HCT116 (cell line): ENCODE results near the gene IGFBP6. TPM values are rescaled to one million over a fixed set of nuclear protein-coding genes. Genes with fewer than 3 reads are reported as not detected.

ENCODE experiments used
- ATAC-seq: fragments of 200-7000 bp; cut with Tn5 transposase; 2 replicates; pipeline ENCODE4 v1.9.1; 2020; ENCODE audit warnings: mild to moderate bottlenecking, moderate library complexity
- BruUV-seq: library from RNA; stranded (reverse); fragments of 400-500 nt; replicated peaks from 2 replicates; lab custom pipeline; 2021; lab: Mats Ljungman, UMichigan
- CTCF ChIA-PET: fragments of 300-600 bp; sonication (Branson Sonifier 250); formaldehyde crosslinking; loops from one replicate; lab custom pipeline; 2021; ENCODE audit warnings: antibody characterized with exemption; lab: Charles Lee
- POLR2A ChIA-PET: fragments of 300-600, 350-600 bp; sonication (Branson Sonifier 250); formaldehyde crosslinking; loops from one replicate; lab custom pipeline; 2021; ENCODE audit warnings: antibody characterized with exemption; lab: Charles Lee
- RAD21 ChIA-PET, 2 experiments: fragments of 300-600 bp; sonication (Branson Sonifier 250); formaldehyde crosslinking; loops; one replicate each; lab custom pipeline; 2023; ENCODE audit warnings: low total read pairs in 2 of 2; ENCODE audit not compliant: uncharacterized antibody in 2 of 2, unreplicated experiment in 2 of 2, low non-redundant PET in 1 of 2; lab: Charles Lee
- DNase-seq: peaks from one replicate; pipeline ENCODE4 v3.0.0-alpha.2; 2010; ENCODE audit warnings: low read depth, low spot score
- H2AFZ ChIP-seq: fragments of 200-600 bp; shearing (Covaris generic), sonication (generic); 2 replicates; pipeline ENCODE4 v1.6.1; 2017; ENCODE audit warnings: low read depth, mixed run types, mixed read lengths, antibody characterized with exemption, low read length; ENCODE audit not compliant: poor library complexity, severe bottlenecking
- H3K27ac ChIP-seq: 2 replicates; pipeline ENCODE4 v1.5.1; 2012; ENCODE audit warnings: low read depth, low read length
- H3K27me3 ChIP-seq: fragments of 200-600 bp; sonication (generic); 2 replicates; pipeline ENCODE4 v1.6.1; 2016; ENCODE audit warnings: mixed run types, low read length, mixed read lengths; ENCODE audit not compliant: insufficient read depth
- H3K36me3 ChIP-seq, 2 experiments: fragments of 200-500 bp in 1 of 2; fragments of 200-600 bp in 1 of 2; sonication (Bioruptor generic) in 1 of 2; sonication (generic) in 1 of 2; 2 replicates each; pipeline versions ENCODE4 v1.5.1 to v1.6.1; 2014 to 2016; ENCODE audit warnings: low read length in 2 of 2, inconsistent platforms in 1 of 2, mixed read lengths in 1 of 2, mixed run types in 1 of 2; ENCODE audit not compliant: insufficient read depth in 2 of 2, control insufficient read depth in 1 of 2
- H3K4me1 ChIP-seq, 2 experiments: fragments of 200-600 bp in 1 of 2; sonication (generic) in 1 of 2; 2 replicates each; pipeline versions ENCODE4 v1.5.1 to v1.6.1; 2012 to 2017; ENCODE audit warnings: low read length in 2 of 2, inconsistent platforms in 1 of 2, mild to moderate bottlenecking in 1 of 2, mixed read lengths in 1 of 2, mixed run types in 1 of 2, moderate library complexity in 1 of 2; ENCODE audit not compliant: insufficient read depth in 2 of 2, control insufficient read depth in 1 of 2
- H3K4me2 ChIP-seq: fragments of 200-600 bp; sonication (generic); 2 replicates; pipeline ENCODE4 v1.6.1; 2017; ENCODE audit warnings: mixed run types, low read length, mixed read lengths
- H3K4me3 ChIP-seq, 2 experiments: fragments of 200-600 bp in 1 of 2; sonication (generic) in 1 of 2; replicated peaks in 1 of 2; 2 replicates each; pipeline ENCODE4 v1.5.1; 2011 to 2016; ENCODE audit warnings: low read length in 2 of 2, control low read depth in 1 of 2, low read depth in 1 of 2, mild to moderate bottlenecking in 1 of 2, mixed read lengths in 1 of 2, mixed run types in 1 of 2
- H3K79me2 ChIP-seq: fragments of 200-600 bp; sonication (generic); 2 replicates; pipeline ENCODE4 v1.6.1; 2017; ENCODE audit warnings: mild to moderate bottlenecking, mixed run types, low read length, moderate library complexity, mixed read lengths; ENCODE audit not compliant: insufficient read depth
- H3K9ac ChIP-seq: fragments of 200-600 bp; sonication (generic); 2 replicates; pipeline ENCODE4 v1.6.1; 2016; ENCODE audit warnings: low read length, mixed read lengths
- H3K9me2 ChIP-seq: fragments of 200-600 bp; sonication (generic), shearing (Covaris generic); 2 replicates; pipeline ENCODE4 v1.6.1; 2017; ENCODE audit warnings: mixed run types, mild to moderate bottlenecking, moderate library complexity; ENCODE audit not compliant: insufficient read depth
- H3K9me3 ChIP-seq, 2 experiments: fragments of 200-500 bp in 1 of 2; fragments of 200-600 bp in 1 of 2; sonication (Bioruptor generic) in 1 of 2; sonication (generic) in 1 of 2; 2 replicates each; pipeline ENCODE4 v1.6.1; 2014 to 2017; ENCODE audit warnings: low read length in 2 of 2, mixed read lengths in 2 of 2, inconsistent platforms in 1 of 2, low read depth in 1 of 2, mild to moderate bottlenecking in 1 of 2, mixed run types in 1 of 2, moderate library complexity in 1 of 2; ENCODE audit not compliant: control insufficient read depth in 1 of 2, insufficient read depth in 1 of 2
- H4K20me1 ChIP-seq: fragments of 200-600 bp; sonication (generic), shearing (Covaris generic); 2 replicates; pipeline ENCODE4 v1.6.1; 2017; ENCODE audit warnings: mixed run types, mild to moderate bottlenecking, moderate library complexity; ENCODE audit not compliant: insufficient read depth
- EGR1 ChIP-seq: IDR thresholded peaks from 2 replicates; pipeline ENCODE4 v1.6.1; 2012; ENCODE audit warnings: low read depth
- EZH2 ChIP-seq: fragments of 200-600 bp; sonication (generic); IDR thresholded peaks from 2 replicates; pipeline ENCODE4 v1.6.1; 2017; ENCODE audit warnings: antibody characterized with exemption, mixed run types
- JUND ChIP-seq: IDR thresholded peaks from 2 replicates; pipeline ENCODE4 v1.6.1; 2012
- MAX ChIP-seq: IDR thresholded peaks from 2 replicates; pipeline ENCODE4 v1.6.1; 2012
- POLR2A ChIP-seq: IDR thresholded peaks from 2 replicates; pipeline ENCODE4 v1.7.0; 2011; ENCODE audit warnings: borderline replicate concordance; ENCODE audit not compliant: insufficient read depth, insufficient read length; ENCODE audit errors: extremely low read depth
- POLR2AphosphoS5 ChIP-seq: IDR thresholded peaks from 2 replicates; pipeline ENCODE4 v1.6.1; 2011; ENCODE audit warnings: mild to moderate bottlenecking, low read depth, low read length, moderate library complexity
- RAD21 ChIP-seq: IDR thresholded peaks from 2 replicates; pipeline ENCODE4 v1.6.1; 2012; ENCODE audit warnings: low read depth, mild to moderate bottlenecking
- REST ChIP-seq: IDR thresholded peaks from 2 replicates; pipeline ENCODE4 v1.6.1; 2012; ENCODE audit warnings: low read depth
- SIN3A ChIP-seq: IDR thresholded peaks from 2 replicates; pipeline ENCODE4 v1.6.1; 2012; ENCODE audit warnings: low read depth
- SP1 ChIP-seq: IDR thresholded peaks from 2 replicates; pipeline ENCODE4 v1.6.1; 2012; ENCODE audit warnings: low read depth
- TCF7L2 ChIP-seq: IDR thresholded peaks from 2 replicates; pipeline ENCODE4 v1.7.0; 2011; ENCODE audit warnings: borderline replicate concordance, inconsistent platforms; ENCODE audit not compliant: insufficient read depth, insufficient read length; ENCODE audit errors: extremely low read depth
- YY1 ChIP-seq: IDR thresholded peaks from 2 replicates; pipeline ENCODE4 v1.6.1; 2011; ENCODE audit warnings: low read length, low read depth, moderate library complexity, mild to moderate bottlenecking; ENCODE audit not compliant: insufficient replicate concordance; ENCODE audit errors: extremely low read depth
- ZBTB33 ChIP-seq: IDR thresholded peaks from 2 replicates; pipeline ENCODE4 v1.6.1; 2011; ENCODE audit warnings: mild to moderate bottlenecking, low read length, moderate library complexity; ENCODE audit not compliant: insufficient replicate concordance; ENCODE audit errors: extremely low read depth
- ZNF274 ChIP-seq: fragments of 200-500 bp; sonication (Bioruptor generic); IDR thresholded peaks from 2 replicates; pipeline ENCODE4 v1.6.1; 2014; ENCODE audit warnings: mild to moderate bottlenecking, low read depth, low read length, inconsistent platforms
- intact Hi-C: fragments of 100-400 bp; cut with micrococcal nuclease; formaldehyde crosslinking; loops from 2 replicates; pipeline ENCODE4 v1.10.0; 2022
- total RNA-seq: library from RNA; stranded (reverse); gene quantifications from one replicate; pipeline ENCODE4 v1.2.1, GENCODE V29; 2021; ENCODE audit not compliant: unreplicated experiment

The IGFBP6 gene
- total RNA-seq, 1 experiment from 2014 or later: 83.4 TPM

GRCh38 chr12:53055471-53056266, 41.8 kb upstream of the IGFBP6 start:
- intact Hi-C loops: no loop called here
- Histone ChIP-seq H3K9me2 (no peaks in the 10 kb centered on the region), H3K4me3 (no peak overlapping the region), H3K9ac (no peak overlapping the region), H3K27me3 (no peaks in the 10 kb centered on the region), H2AFZ (no peak overlapping the region), H3K4me2 (peak overlapping the region; percentile 97; the same call in 1 of the 2 replicates), H3K9me3 (no peaks in the 10 kb centered on the region), H3K79me2 (peaks cover 16% of the 10 kb centered on the region; the same call in 1 of the 2 replicates), H3K4me1 (peaks cover 31 to 46% of the 10 kb centered on the region in 2 experiments), H4K20me1 (no peaks in the 10 kb centered on the region), H3K27ac (no peak overlapping the region), H3K36me3 (no peaks in the 10 kb centered on the region)
- CTCF ChIA-PET: interaction anchor here (2.4 to 3.5 kb wide), 2 partner anchors 10 to 171 kb away, joined by 5 to 36 read pairs; no protein-coding TSS in a partner anchor
- DNase-seq (no peak), ATAC-seq (no peak)
- no TSS peak for BruUV-seq
- no peak for TF ChIP-seq TCF7L2
- no peak for TF ChIP-seq EZH2
- no peak for TF ChIP-seq RAD21
- TF ChIP-seq ZBTB33: no peak
- TF ChIP-seq SIN3A: no peak
- TF ChIP-seq MAX: no peak
- no peak for TF ChIP-seq EGR1
- TF ChIP-seq SP1: no peak
- no peak for TF ChIP-seq POLR2AphosphoS5
- TF ChIP-seq JUND: no peak
- TF ChIP-seq POLR2A: no peak
- no peak for TF ChIP-seq YY1
- no peak for TF ChIP-seq ZNF274
- no peak for TF ChIP-seq REST
- POLR2A ChIA-PET: interaction anchor here (0.9 to 2.4 kb wide), 3 partner anchors 8 to 50 kb away, joined by 3 to 14 read pairs (median 4); partner anchors contain the start of gene EIF4B
- RAD21 ChIA-PET: interaction anchor here in 1 of 2 experiments (1.9 kb wide), 1 partner anchor 10 kb away, joined by 9 read pairs; no protein-coding TSS in a partner anchor
